GF-D8 (cell line): ENCODE measurements around the gene PLCB2.

Source experiments
- DNase-seq: peaks from one replicate; lab custom pipeline; 2025; lab: John Stamatoyannopoulos, UW

The PLCB2 gene

DNA sequence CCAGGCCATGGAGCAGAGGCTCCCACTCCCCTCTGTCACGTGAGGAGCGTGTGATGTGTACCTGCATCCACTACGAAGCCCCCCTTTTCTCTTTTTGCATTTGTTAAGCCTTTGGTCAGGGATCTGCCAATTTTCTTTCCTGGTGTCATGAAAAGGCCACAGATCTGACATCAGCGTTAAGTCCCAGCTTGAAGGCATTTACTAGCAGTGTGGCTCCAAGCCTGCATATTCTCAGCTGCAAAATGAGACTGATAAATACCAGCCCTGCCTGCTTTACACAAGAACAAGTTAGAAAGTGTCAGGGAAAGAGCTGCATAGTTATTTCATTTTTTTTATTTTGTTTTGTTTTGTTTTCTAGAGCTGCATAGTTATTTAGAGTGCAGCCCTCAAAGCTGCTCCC is 22.6 kb downstream of the PLCB2 start:
- no peak for DNase-seq

DNA sequence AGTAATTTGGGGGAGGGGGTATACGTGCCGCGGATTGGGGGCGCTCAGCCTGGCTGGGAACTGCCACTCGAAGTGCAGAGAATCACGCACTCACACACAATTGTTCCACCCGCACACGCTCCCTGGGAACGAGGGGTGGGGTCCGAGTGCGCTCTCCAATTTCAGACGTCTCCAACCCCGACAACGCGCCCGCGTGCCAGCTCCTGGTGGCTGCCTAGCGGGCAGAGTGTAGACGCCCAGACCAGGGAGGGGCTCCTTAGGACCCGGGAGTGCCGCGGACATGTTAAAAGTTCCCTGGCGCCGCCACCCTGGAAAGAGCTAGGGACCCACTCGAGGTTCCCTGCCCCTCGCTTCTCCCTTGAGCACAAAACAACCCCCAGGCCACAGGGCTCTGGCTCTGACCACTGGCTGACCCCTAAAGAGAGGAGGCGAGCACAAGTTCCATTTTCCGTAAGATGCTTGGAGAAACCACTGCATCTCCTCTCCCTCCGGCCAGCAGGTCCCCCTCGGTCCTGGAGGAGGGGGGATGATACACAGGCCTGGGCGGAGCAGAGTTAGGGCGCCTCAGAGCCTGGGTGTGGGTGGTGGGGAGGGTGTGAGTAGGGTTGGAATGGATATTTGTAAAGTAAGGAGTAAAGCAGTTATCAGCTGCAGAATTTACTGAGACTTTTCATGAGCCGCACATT is 24.0 kb downstream of the PLCB2 start:
- DNase-seq: no peak

DNA sequence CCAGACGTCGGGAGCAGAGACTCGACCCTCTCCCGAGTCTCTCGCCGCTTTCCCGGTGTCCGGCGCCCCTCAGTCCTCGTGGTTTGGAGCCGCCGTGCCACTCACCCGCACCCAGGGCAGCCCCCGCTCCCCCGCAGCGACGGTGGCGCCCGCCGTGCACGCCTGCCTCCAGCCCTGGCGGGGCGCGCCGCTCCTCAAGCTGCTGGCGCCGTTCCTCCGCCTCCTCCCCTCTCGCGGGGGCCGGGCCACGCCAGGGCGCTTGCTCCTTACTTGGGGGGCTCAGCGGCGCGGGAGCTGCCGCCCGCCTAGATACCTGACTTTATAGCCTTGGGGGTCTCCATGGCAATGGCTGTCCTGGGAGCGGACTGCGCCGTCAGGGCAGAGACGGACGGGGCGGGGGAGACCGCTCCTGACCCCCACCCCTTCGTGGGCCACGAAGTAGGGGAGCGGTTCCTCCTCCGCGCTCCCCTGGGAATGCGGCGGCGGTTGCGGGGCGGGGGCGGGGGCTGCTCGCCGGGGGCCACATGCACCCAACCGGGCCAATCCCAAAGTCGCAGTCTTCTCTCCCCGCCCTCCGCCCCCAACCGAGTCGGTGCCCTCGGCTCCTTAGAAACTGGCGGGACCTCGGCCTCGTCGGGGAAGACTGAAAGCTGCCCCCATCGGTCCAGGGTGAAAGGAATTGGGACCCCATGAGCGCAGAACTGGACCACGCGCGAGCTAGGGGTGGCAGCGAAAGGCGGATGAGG is 24.7 kb downstream of the PLCB2 start, which contains the start of gene ANKRD63:
ANKRD63 (minus strand) TSS at position 196 of the 746 bp plus-strand sequence. CDS start 478 bp downstream, outside the sequence.
- no peak for DNase-seq

DNA sequence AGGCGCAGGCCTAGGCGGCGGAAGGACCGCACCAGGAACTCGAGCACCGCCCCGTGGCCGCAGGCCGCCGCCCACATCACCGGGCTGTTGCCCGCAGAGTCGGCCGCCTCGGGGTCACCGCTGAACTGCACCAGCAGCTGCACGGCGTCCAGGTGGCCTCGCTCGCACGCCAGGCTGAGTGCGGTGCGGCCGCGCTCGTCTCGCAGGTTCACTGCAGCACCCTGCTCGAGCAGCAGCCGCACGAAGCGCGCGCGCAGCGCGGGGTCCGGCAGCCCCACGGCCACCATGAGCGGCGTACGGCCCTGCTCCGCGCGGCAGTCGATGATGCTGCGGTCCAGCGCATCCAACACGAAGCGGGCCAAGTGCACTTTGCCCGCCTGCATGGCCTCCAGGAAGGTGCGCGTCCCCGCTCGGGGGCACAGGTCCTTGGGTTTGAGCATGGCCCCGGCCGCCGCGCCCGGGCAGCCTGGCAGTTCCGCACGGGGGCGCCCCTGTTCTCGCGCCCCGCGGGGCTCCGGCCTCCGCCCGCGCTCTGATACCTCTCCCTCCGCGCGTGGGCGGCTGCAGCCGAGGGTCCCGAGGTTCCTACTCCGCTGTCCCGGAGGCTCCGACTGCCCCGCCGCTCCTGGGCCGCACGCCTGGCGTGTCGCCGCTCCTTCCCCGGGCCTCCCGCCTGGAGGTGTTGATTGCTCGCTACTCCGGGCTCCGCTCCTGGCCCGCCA is 25.4 kb downstream of the PLCB2 start:
- no peak for DNase-seq

DNA sequence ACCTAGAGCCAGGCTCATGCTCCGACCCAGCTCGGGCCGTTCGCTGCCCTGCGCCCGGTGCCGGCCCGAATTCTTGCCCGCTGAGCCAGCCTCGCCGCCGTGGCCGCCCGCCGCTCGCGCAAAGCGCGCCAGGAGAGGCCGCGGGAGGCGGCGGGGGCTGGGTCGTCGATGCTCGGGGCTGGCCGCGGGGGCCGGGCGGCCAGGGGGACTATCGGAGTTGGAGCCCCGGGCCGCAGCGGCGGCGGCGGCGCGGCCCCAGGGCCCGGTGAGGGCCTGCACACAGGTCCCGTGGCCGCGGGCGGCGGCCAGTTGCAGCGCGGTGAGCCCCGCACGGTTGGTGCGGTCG is 26.0 kb downstream of the PLCB2 start:
- DNase-seq: no peak

DNA sequence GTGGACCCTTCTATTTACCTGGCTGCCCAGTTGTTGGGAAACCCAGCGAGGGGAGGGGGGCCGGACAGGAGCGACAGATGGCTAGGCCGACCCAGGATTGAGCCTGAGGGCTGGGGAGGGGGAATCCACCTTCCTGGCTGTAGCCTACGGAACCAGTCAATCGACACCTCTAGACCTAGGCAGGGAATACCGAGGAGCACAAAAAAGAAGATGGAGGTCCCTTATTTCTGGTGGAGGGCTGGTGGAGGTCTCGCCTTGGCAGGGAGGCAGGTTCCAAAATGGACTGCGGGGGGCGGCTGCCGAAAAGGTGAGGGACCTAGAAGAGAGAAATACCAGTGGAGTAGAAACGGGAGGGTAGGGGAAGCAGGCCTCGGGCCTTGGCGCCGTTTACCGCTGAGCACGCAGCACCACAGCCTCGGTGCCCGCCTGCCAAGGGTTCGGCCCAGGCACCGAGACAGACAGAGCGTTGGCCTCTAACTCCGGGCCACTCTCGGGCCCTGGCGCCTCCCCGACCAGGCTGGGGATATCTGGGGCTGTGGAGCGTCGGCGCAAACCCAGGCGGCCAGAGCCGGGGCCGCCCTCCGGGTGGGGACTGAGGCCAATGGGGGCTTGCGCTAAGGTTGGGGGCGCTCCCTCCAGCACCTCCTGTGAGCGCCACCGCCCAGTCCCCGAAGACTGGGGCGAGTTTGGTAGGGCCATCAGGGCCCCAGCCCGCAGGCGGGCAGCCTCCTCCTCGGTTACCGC is 26.5 kb downstream of the PLCB2 start:
- DNase-seq: no peak

DNA sequence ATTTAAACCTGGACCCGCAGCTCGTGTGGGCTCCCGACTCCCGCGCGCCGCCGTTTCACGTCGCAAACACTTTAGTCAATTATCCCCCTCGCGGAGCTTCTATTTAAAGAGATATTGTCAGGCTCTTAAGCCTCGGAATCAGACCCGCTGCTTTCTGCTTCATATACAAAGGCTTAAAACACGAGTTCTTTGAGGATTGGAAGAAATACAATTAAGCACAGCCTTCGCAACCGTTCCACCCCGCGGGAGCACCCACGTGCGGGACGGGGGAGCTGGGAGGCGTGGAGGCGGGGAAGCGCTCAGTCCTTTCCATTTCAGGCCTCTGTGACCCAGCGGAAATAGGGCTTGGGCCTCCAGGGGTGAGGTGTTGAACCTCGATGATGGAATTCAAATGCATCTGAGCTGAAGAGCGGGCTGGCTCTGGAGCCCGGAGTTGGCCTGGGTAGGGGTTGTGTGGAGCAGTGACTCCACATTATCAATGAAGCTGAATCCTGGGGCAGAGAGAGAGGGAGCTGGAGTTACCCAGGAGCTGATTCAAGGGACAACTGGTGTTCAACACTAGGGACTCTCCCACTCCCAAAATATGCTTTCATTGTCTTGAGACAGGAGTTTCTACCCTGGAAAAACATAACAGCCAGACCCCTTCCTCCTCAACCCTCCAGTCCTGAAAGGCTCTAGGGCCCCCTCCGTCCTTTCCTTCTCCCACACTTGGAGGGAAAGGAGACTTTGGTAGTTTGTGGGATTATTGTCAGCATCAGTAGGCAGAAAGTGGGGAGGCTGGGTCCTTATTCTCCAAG is 27.3 kb downstream of the PLCB2 start:
- no peak for DNase-seq

DNA sequence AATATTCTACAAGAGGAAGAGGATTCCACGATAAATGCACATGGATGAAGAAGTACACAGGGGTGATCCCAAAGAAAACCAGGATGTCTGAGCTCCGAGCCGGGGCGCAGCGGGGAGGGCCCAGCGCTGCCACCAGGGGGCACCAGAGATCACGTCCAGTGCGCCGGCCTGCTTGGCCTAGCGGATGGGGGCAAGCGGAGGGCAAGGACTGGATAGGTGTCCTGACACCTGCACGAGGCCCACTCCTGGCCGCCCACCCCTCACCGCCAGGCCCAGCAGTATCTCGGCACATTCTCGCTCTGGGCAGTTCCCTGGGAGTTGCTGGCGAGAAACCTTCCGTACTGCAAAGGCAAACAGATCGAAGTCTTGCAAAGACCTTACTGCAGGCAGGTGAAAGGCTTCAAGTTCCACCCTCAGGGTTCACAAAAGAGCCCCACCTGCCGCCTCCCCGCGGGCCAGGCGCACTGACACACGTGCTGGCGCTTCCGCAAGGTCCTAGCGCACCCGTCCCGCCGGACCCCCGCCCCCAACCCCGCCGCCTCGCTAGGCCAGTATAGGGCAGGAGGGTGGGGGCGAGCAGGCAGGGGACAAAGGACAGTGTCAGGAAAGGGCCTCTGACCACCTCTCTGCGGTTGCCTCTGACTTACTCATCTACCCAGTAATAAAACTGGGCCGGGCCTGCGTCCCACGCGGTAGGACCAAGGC is 28.1 kb downstream of the PLCB2 start:
- no peak for DNase-seq

DNA sequence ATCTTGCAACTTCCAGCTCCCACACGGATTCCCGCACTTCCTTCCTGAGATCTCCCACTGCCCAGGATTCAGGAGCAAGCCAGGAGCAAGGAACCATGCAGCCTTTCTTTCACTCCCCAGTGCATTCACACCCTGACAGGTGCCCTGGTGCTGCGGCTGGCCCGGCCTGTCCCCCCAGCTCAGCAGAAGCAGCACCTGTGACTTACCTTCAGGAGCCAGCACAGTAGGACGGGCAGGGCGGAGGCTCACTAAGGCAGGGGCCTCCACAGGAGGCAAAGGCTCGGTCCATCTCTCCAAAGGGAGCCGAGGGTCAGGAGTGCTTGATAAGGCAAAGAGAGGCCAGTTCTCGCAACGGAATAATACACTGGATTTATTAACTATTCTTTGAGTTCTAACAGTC is 29.7 kb downstream of the PLCB2 start:
- DNase-seq: no peak

DNA sequence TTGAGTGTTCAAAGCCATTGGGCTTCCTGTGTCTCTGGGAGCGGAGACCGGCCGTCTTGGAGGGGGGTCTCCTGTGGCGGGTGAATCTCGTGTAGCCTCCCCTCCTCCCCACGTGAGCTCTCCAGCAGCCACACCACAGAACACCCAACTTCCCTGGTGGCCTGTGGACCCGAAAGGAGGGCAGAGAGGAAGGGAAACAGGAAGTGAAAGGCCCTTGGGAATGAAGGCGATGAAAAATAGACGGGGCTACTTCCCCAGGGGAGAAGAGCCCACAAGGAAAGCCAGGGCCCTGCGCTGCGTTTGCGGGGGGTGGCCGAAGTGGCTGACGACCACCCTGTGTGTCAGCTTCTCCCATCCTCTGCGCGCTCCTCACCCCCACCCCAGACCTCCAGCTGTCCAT is 30.3 kb downstream of the PLCB2 start:
- no peak for DNase-seq

DNA sequence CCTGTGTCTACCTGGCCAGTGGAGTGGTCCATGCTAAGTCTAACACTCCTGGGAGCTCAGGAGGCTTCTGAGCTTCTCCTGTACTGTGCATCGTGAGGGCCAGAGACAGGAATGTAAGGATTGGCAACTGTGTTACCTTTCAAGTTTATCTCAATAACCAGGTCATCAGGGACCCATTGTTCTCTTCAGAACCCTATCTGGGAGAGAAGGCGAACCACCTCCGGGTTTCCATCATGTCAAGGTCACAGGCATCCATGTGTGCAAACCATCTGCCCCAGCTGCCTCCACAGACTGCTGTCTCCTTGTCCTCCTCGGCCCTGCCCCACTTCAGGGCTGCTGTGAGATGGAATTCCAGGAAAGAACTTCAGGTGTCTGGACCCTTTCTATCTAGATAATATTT is 30.8 kb downstream of the PLCB2 start:
- DNase-seq: no peak

DNA sequence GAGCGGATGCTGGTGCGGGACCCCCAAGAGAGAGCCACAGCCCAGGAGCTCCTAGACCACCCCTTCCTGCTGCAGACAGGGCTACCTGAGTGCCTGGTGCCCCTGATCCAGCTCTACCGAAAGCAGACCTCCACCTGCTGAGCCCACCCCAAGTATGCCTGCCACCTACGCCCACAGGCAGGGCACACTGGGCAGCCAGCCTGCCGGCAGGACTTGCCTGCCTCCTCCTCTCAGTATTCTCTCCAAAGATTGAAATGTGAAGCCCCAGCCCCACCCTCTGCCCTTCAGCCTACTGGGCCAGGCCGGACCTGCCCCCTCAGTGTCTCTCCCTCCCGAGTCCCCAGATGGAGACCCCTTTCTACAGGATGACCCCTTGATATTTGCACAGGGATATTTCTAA is 31.8 kb downstream of the PLCB2 start:
- no peak for DNase-seq

DNA sequence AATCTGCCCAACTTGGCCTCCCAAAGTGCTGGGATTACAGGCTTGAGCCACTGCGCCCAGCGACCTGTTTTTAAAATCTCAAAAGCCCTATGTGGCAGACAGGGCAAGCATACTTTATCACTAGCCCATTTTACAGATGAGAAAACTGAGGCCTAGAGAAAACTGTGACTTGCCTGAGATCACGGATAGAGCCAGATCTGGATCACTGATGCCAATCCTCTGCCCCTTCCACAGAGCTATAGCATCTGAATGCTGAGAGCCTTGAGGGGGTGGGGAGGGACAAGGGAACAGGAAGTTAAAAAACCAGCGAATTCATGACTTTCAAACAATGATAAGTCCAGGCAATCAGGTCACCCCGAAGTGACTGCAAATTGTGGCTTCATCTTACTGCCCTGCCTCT is 32.2 kb downstream of the PLCB2 start:
- DNase-seq: no peak

DNA sequence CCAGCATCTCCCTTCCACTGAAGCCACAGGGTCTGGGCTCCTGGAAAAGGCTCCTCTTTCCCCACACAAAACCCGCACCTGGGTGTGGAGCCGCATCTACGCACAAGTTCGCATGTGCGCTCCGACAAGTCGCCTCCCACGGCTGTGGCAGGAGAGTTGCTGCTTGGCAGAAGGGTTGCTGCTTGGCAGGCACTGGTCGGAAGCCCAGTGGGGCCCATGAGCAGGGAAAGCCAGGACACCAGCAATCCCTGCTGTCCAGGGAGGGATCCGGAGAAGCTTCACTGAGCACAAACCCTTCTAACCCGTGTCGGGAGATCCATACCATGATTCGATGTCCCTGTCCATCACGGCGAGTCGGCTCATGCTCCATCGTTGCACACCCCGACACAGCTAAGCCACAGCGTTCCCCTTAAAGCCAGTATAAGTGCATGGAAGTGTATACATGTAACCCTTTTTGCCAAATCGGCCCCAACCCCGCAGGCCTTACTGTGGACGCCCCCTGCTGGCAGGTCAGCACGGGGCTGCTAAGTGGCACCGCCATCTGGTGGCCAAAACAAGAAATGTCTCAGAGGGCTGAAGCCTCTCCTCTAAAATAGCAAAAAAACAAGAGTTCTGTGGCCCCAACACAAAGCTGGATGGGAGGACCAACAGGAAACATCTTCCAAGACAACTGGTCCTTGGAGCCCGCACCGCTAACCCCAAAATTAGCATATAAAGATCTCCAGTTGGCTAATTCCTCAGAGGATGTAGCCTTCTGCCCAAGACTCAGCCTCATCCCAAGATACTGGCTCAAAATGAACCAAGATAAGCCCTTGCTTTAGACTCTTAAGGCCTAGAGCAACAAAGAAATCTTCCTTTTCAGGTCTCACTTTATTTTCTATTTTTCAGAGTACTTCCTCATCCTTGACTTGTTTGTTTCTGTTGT is 33.1 kb downstream of the PLCB2 start:
- DNase-seq: no peak

DNA sequence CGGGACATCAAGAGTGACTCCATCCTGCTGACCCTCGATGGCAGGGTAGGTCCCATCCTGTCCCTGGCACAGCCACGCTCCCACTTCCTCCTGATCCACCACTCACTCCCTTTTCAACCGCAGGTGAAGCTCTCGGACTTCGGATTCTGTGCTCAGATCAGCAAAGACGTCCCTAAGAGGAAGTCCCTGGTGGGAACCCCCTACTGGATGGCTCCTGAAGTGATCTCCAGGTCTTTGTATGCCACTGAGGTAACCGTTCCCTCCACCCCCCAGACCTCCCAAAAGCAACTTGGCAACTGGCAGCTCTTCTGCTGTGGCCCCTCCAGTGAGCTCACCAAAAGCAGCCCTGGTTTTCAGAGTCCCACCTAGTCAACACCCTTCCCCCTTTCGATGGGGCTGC is 34.3 kb downstream of the PLCB2 start:
- DNase-seq: no peak

DNA sequence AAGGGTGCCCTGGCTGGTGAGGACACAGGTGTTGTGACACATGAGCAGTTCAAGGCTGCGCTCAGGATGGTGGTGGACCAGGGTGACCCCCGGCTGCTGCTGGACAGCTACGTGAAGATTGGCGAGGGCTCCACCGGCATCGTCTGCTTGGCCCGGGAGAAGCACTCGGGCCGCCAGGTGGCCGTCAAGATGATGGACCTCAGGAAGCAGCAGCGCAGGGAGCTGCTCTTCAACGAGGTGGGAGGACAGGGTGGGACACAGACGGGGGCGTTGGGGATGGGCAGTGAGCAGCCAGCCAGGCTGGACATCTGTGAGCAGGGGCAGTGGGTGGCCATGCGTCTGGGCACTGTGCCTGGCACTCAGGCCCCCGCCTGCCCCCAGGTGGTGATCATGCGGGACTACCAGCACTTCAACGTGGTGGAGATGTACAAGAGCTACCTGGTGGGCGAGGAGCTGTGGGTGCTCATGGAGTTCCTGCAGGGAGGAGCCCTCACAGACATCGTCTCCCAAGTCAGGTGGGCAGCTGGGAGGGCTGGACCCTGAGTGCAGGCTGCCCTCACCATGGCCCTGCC is 35.2 kb downstream of the PLCB2 start:
- no peak for DNase-seq

DNA sequence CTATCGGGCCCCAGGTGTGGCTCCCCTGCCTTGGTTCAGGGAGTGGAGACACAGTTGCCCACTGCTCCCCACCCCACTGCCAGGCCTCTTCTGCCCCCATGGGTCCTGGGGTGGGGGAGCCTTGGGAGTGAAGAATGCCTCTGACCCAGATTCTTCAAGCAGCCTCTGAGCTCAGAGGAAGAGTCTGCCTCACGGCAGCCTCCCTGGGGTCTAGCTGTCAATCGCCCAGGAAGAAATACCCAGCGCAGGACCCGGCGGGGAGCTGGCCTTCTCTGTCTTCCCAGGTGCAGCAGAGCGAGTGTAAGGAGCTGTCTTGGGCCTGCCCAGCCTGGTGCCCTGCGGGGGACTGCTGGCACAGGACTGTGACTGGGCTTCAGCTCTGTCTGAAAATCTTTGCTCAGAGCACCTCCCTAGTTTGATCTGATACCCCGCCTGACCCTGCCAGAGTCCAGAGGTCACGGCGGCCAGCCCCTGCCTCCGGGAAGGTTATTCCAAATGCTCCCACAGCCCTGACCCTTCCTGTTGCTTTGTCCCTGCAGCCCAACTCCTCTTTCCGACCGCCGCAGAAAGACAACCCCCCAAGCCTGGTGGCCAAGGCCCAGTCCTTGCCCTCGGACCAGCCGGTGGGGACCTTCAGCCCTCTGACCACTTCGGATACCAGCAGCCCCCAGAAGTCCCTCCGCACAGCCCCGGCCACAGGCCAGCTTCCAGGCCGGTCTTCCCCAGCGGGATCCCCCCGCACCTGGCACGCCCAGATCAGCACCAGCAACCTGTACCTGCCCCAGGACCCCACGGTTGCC is 35.9 kb downstream of the PLCB2 start:
- DNase-seq: no peak

DNA sequence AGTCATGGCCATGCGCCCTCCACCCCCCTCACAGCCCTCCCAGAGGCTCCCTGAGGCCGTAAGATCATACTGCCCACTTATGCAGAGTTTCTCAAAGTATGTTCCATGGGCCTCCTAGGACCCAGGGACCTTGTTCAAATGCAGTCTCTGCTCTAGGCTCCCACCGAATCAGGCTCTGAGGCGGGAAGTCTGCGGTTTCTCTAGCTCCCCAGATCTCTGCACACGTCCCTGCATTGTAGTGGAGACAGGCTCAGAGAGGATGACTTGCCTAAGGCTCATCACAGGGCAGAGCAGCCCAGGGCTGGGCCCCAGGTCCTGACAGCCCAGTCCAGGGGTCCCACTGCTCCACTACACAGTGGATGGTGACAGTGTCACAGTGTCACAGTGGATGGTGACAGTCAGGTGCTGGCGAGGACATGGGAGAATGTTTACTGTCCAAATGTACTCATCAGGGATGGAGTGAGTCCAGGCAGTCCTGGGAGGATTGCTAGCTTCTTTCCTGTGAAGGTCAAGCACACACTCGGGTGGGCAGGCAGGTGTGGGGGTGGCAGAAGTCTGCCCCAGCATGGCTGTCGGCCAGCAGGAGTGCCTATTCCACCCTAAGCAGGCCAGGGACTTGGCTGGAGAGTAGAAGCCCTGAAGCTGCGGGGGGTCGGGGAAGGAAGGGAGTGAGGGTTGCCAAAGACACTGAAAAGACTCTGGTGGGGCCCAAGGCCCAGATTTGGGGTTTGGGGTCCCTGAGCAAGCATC is 37.3 kb downstream of the PLCB2 start:
- no peak for DNase-seq
